Lower leg skin (tissue), 4 donors: ENCODE data around the gene RNU1-2. TPM values are rescaled to one million over a fixed set of nuclear protein-coding genes. Genes with fewer than 3 reads are reported as not detected.
"Not testable (repeated sequence)": the region's sequence is repeated elsewhere in the genome, so short reads cannot be mapped to it uniquely, and the experiment has no call there.

Source experiments
- DNase-seq, 2 donors: peaks; one replicate each; pipeline ENCODE4 v3.0.0-alpha.2; 2019; ENCODE audit warnings: low spot score in 2 of 2
- H3K4me3 ChIP-seq: fragments of 200-600 bp; sonication (generic); 2 replicates; pipeline ENCODE4 v1.5.1; 2017; ENCODE audit warnings: mild to moderate bottlenecking, low read depth; ENCODE audit not compliant: poor library complexity, severe bottlenecking
- CTCF ChIP-seq, 3 donors: fragments of 450-650 bp; IDR thresholded peaks; one replicate each; pipeline ENCODE4 v1.5.1; 2016; ENCODE audit warnings: antibody characterized with exemption in 3 of 3, mild to moderate bottlenecking in 3 of 3, moderate library complexity in 2 of 3
- POLR2A ChIP-seq, 2 donors: fragments of 450-650 bp; IDR thresholded peaks; one replicate each; pipeline ENCODE4 v1.6.1; 2016 to 2017; ENCODE audit warnings: antibody characterized with exemption in 2 of 2, mild to moderate bottlenecking in 1 of 2, moderate library complexity in 1 of 2
- WGBS, 2 donors: methylation state at CpG; one replicate each; pipeline ENCODE4 v1.1.5; 2018; 5-methylcytosine and 5-hydroxymethylcytosine counted together
- intact Hi-C: fragments of 100-400 bp; cut with DNase I; formaldehyde crosslinking; loops from one replicate; pipeline ENCODE4 v1.15.0; 2023; ENCODE audit warnings: low total_unique reads
- microRNA-seq, 2 donors: library from miRNA; unstranded; fragments of <30 nt; microRNA quantifications; one replicate each; pipeline ENCODE4, GENCODE V29; 2016; ENCODE audit warnings: borderline replicate concordance in 2 of 2, borderline number of aligned reads in 1 of 2
- total RNA-seq, 4 donors: library from RNA; depleted of rRNA; stranded (reverse); fragments of >200 nt; gene quantifications; one replicate each; pipeline ENCODE4 v1.1.0, GENCODE V29; 2016

Gene RNU1-2
- total RNA-seq, 4 donors from 2014 or later: under 0.01 TPM; not detected in 1

DNA sequence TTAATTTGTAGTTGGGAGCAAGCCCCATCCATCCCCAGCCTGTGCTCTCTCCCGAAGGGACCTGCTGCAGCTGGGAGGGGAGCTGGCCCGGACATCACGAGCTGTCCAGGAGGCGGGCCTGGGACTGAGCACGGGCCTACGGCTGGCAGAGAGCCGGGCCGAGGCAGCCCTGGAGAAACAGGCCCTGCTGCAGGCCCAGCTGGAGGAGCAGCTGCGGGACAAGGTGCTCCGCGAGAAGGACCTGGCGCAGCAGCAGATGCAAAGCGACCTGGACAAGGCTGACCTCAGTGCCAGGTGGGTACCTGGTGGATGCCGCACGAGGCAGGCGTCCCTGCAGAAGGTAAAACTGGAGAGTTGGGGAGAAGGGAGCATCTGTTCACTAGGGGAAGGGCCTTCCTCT, 40.8 kb downstream of the RNU1-2 start:
- DNase-seq, intact Hi-C loops, H3K4me3 ChIP-seq: not testable (repeated sequence)
- 91 to 92% methylated on average over 16 of the region's 16 CpGs for WGBS, 2 donors

- TF ChIP-seq POLR2A (IDR thresholded peaks at IDR 0.05) (no peak), CTCF (IDR thresholded peaks at IDR 0.05) (no peak)
- intact Hi-C loops: no loop called here
- WGBS, 2 donors: 77 to 84% methylated on average over 51 of the region's 51 CpGs
- H3K4me3 ChIP-seq: no peak overlapping the region
- no peak for DNase-seq
Observed at GRCh38 chr1:16938351-16939321, 42.9 kb downstream of the RNU1-2 start.

DNA sequence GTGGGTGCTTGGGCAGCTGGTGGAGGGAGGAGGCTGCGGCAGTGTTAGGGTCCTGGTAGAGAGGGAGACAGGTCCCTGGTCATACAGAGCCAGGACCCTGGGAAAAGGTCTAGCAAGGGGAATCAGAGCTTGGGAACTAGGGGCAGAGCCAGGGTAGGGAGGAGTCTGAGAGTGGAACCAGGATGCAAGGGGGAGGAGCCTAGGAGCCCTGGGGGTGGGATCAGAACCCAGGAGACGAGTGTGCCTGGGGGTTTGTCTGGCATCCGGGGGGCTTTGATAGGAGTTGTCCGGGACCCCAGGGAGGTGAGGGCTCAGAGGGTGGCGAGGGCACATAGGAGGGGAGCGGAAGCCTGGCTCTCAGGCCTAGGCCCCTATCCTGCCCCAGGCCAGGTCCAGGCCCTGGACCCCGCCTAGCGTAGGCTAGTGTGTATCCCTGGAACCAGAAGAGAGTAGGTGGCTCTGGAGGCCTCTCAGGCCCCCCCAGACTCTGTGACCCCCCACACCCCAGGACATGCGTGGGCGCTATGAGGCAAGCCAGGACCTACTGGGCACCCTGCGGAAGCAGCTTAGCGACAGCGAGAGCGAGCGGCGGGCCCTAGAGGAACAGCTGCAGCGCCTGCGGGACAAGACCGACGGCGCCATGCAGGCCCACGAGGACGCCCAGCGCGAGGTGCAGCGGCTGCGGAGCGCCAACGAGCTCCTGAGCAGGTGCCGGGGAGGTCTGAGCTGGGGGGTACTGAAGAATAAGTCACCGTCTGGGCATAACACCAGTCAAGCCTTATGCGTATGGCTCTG, 43.8 kb downstream of the RNU1-2 start:
- intact Hi-C loops, DNase-seq: not testable (repeated sequence)

DNA sequence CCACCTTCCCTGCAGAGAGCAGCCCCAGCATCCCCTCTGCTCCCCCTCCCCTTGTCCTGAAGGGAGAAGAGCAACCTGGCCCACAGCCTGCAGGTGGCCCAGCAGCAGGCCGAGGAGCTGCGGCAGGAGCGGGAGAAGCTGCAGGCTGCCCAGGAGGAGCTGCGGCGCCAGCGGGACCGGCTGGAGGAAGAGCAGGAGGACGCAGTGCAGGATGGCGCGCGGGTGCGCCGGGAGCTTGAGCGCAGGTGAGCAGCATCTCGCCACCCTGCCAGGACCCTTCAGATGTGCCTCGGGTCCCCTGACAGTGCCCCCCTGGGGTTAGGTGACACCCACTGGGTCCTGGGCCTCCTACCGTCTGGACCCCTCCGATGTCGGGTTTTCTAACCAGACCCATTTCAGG, 48.3 kb downstream of the RNU1-2 start:
- WGBS, 2 donors: 86 to 92% methylated on average over 19 of the region's 19 CpGs

More for the DNA sequence above, 43.8 kb downstream of the RNU1-2 start:
- not testable (repeated sequence) for H3K4me3 ChIP-seq
- 95% methylated on average over 32 of the region's 32 CpGs for WGBS, 2 donors

DNA sequence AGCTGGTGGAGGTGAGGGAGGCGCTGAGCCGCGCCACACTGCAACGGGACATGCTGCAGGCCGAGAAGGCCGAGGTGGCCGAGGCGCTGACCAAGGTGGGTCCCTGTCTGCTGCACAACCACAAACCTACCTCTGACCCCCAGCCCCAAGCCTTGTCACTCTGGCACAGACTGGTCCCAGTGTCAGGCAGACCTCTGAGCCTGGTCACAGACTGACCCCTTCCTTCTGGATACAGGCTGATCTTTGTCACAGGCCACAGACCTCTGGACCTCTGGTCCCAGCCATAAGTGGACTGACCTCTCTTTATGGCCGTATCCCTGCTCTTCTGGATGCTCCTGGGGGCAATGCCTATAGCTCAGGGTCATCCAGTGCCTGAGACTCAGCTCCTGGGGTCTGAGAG, 49.7 kb downstream of the RNU1-2 start:
- 76 to 93% methylated on average over 2 to 4 of the region's 9 CpGs for WGBS, 2 donors
- H3K4me3 ChIP-seq, DNase-seq, intact Hi-C loops: not testable (repeated sequence)

More for the DNA sequence above, 48.3 kb downstream of the RNU1-2 start:
- H3K4me3 ChIP-seq: no peak overlapping the region
- DNase-seq: no peak
- intact Hi-C loops: no loop called here
- no peak for TF ChIP-seq POLR2A (IDR thresholded peaks at IDR 0.05)
- TF ChIP-seq CTCF (IDR thresholded peaks at IDR 0.05): no peak

Small RNA genes within 50 kb of the gene (microRNA-seq; reads per million reads assigned to microRNA genes)
- 0 reads per million in 2 donors for gene MIR3675

Other genes starting within 250 kb of the RNU1-2 start
- under 1 TPM in 3 of 4 donors, not detected in 1; under 0.01 TPM for gene RNU1-3, start 229.0 kb upstream of the RNU1-2 start, total RNA-seq
- under 1 TPM in 3 of 4 donors, not detected in 1; under 0.01 TPM for gene RNU1-4, start 155.5 kb upstream of the RNU1-2 start, total RNA-seq
- gene CROCC, start 26.0 kb downstream of the RNU1-2 start, total RNA-seq: 10 to 100 TPM; 19.5 to 63.8 (median 23.3) TPM
- 10 to 100 TPM in 1 of 4 donors, 1 to 10 TPM in 3; 3.9 to 16.0 (median 5.4) TPM for gene MFAP2, start 84.6 kb downstream of the RNU1-2 start, total RNA-seq
- gene ATP13A2, start 115.9 kb downstream of the RNU1-2 start, total RNA-seq: 10 to 100 TPM; 22.1 to 50.2 (median 38.8) TPM
- gene SDHB, start 158.1 kb downstream of the RNU1-2 start, total RNA-seq: 100 to 1,000 TPM in 1 of 4 donors, 10 to 100 TPM in 3; 77.6 to 154 (median 86.2) TPM
- gene PADI2, start 223.5 kb downstream of the RNU1-2 start, total RNA-seq: 10 to 100 TPM in 2 of 4 donors, 1 to 10 TPM in 2; 2.2 to 26.7 (median 15.3) TPM